Femur (tissue), 1 donor: ENCODE data around the gene CDH7.

Source experiments
- DNase-seq: peaks from one replicate; pipeline ENCODE4 v3.0.0-alpha.2; 2017

CDH7 gene

GRCh38 chr18:65750389-65751154 lies at the start of gene CDH7:
CDH7 (plus strand) TSS chr18:65751012; CDS start chr18:65762843, 11,831 bp downstream.
- peak; percentile 40 for DNase-seq

GRCh38 chr18:65704046-65704445 lies 46.8 kb upstream of the CDH7 start:
- DNase-seq, result no peak

- no peak for DNase-seq
Observed at GRCh38 chr18:65706646-65707045, 44.2 kb upstream of the CDH7 start.

GRCh38 chr18:65711493-65711892 lies 39.3 kb upstream of the CDH7 start:
- no peak for DNase-seq

GRCh38 chr18:65721619-65722018 lies 29.2 kb upstream of the CDH7 start:
- DNase-seq, result no peak

- no peak for DNase-seq
Observed at GRCh38 chr18:65725251-65726050, 25.4 kb upstream of the CDH7 start.

GRCh38 chr18:65735155-65735554 lies 15.7 kb upstream of the CDH7 start:
- DNase-seq, result no peak

GRCh38 chr18:65737471-65737955 lies 13.3 kb upstream of the CDH7 start:
- no peak for DNase-seq

- no peak for DNase-seq
Observed at GRCh38 chr18:65746936-65747335, 3.9 kb upstream of the CDH7 start.

GRCh38 chr18:65748321-65748720 lies 2.5 kb upstream of the CDH7 start:
- no peak for DNase-seq

- DNase-seq, result no peak
Observed at GRCh38 chr18:65749841-65750240, 971 bp upstream of the CDH7 start.

GRCh38 chr18:65751155-65752085 lies 608 bp downstream of the CDH7 start:
- no peak for DNase-seq

- DNase-seq, result no peak
Observed at GRCh38 chr18:65752625-65753325, 2.0 kb downstream of the CDH7 start.

- DNase-seq, result peak; percentile 36
Observed at GRCh38 chr18:65753520-65753919, 2.7 kb downstream of the CDH7 start.

- DNase-seq, result no peak
Observed at GRCh38 chr18:65754121-65754520, 3.3 kb downstream of the CDH7 start.

GRCh38 chr18:65755616-65756015 lies 4.8 kb downstream of the CDH7 start:
- DNase-seq, result no peak

GRCh38 chr18:65760457-65760856 lies 9.6 kb downstream of the CDH7 start:
- no peak for DNase-seq

GRCh38 chr18:65761636-65762295 lies 11.0 kb downstream of the CDH7 start:
- DNase-seq, result no peak

- DNase-seq, result no peak
Observed at GRCh38 chr18:65762556-65762955, 11.7 kb downstream of the CDH7 start.

- DNase-seq, result no peak
Observed at GRCh38 chr18:65767406-65767805, 16.6 kb downstream of the CDH7 start.

- DNase-seq, result no peak
Observed at GRCh38 chr18:65768120-65768778, 17.4 kb downstream of the CDH7 start.
